Activated T-cell treated with anti-CD3 and anti-CD28 coated beads for 1 hour (primary cell): ENCODE data around the gene CAPN7.

Source experiments
- DNase-seq: peaks from one replicate; pipeline ENCODE4 v3.0.0-alpha.2; 2020; ENCODE audit warnings: low read depth

Gene CAPN7

GRCh38 chr3:15298504-15298903 lies 92.5 kb downstream of the CAPN7 start:
- DNase-seq = no peak

GRCh38 chr3:15299036-15299435 lies 93.0 kb downstream of the CAPN7 start:
- DNase-seq = no peak

GRCh38 chr3:15300323-15301078 lies 94.5 kb downstream of the CAPN7 start:
- DNase-seq = no peak

GRCh38 chr3:15301761-15302160 lies 95.7 kb downstream of the CAPN7 start:
- DNase-seq = no peak
